GM12891 (cell line): ENCODE results near the gene LY9.

Source experiments
- DNase-seq: peaks from one replicate; pipeline ENCODE4 v3.0.0; 2011; ENCODE audit warnings: low spot score; ENCODE audit not compliant: insufficient read length
- FAIRE-seq: peaks from 2 replicates; lab custom pipeline; 2011; peaks lifted over from hg19 to GRCh38; lab: Jason Lieb, UNC
- PAX5 ChIP-seq: IDR thresholded peaks from 2 replicates; pipeline ENCODE4 v1.6.1; 2011; ENCODE audit warnings: low read length, moderate library complexity, mild to moderate bottlenecking; ENCODE audit not compliant: insufficient read depth, severe bottlenecking
- POLR2A ChIP-seq: IDR thresholded peaks from 2 replicates; pipeline ENCODE4 v1.6.1; 2011; ENCODE audit warnings: low read depth, low read length, control low read depth
- POLR2AphosphoS5 ChIP-seq: IDR thresholded peaks from 2 replicates; pipeline ENCODE4 v1.6.1; 2011; ENCODE audit warnings: low read depth, low read length, control low read depth
- POU2F2 ChIP-seq: IDR thresholded peaks from 2 replicates; pipeline ENCODE4 v1.6.1; 2011; ENCODE audit warnings: low read depth, mild to moderate bottlenecking, control low read depth, low read length, moderate library complexity
- SPI1 ChIP-seq: IDR thresholded peaks from 2 replicates; pipeline ENCODE4 v1.6.1; 2011; ENCODE audit warnings: low read depth, low read length, control low read depth
- TAF1 ChIP-seq: IDR thresholded peaks from 2 replicates; pipeline ENCODE4 v1.6.1; 2011; ENCODE audit warnings: low read depth, low read length, control low read depth

The LY9 gene

DNA sequence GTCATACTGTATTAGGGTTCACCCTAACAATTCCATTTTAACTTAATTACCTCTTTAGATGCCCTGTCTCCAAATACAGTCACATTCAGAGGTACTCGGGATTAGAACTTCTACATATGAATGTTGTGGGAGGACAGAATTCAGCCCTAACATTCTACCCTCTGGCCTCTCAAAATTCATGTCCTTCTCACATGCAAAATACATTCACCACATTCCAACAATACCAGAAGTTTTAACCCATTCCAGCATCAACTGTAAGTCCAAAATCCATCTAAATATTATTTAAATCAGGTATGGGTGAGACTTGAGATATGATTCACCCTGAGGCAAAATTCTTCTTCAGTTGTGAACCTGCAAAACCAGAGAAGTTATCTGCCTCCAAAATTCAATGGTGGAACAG lies 14.5 kb downstream of the LY9 start:
- FAIRE-seq: no peak
- no peak for DNase-seq
- TF ChIP-seq TAF1 (no peak), POU2F2 (no peak), SPI1 (no peak), POLR2AphosphoS5 (no peak), PAX5 (no peak), POLR2A (no peak)

- TF ChIP-seq PAX5 (no peak), POLR2AphosphoS5 (no peak), POLR2A (no peak), POU2F2 (no peak), TAF1 (no peak), SPI1 (no peak)
- DNase-seq (no peak), FAIRE-seq (no peak)
These were observed 15.2 kb downstream of the LY9 start for GRCh38 chr1:160811147-160811546.

- FAIRE-seq (no peak), DNase-seq (no peak)
- TF ChIP-seq POLR2AphosphoS5 (no peak), TAF1 (no peak), SPI1 (no peak), PAX5 (no peak), POU2F2 (no peak), POLR2A (no peak)
These were observed 17.2 kb downstream of the LY9 start for GRCh38 chr1:160813215-160813614.

- TF ChIP-seq POLR2AphosphoS5 (no peak), PAX5 (no peak), TAF1 (no peak), POLR2A (no peak), POU2F2 (no peak), SPI1 (no peak)
- no peak for DNase-seq
- no peak for FAIRE-seq
These were observed 18.3 kb downstream of the LY9 start for GRCh38 chr1:160814316-160814715.

DNA sequence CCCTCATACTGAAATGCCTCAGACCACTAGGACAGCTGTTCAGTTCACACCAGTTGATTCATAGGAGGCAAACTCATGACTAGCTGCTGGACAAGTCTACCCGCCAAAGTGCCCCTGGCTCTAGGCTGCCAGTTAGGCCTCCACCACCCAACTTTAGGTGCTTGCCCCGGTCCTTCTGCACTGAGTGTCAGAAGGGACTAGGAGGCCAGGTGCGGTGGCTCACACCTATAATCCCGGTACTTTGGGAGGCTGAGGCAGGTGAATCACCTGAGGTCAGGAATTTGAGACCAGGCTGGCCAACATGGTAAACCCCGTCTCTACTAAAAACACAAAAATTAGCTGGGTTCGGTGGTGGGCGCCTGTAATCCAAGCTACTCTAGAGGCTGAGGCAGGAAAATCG lies 18.9 kb downstream of the LY9 start:
- TF ChIP-seq TAF1: no peak
- TF ChIP-seq PAX5: no peak
- TF ChIP-seq SPI1: no peak
- TF ChIP-seq POLR2AphosphoS5: no peak
- no peak for TF ChIP-seq POU2F2
- DNase-seq (no peak), FAIRE-seq (no peak)

- DNase-seq: no peak
- TF ChIP-seq TAF1: no peak
- TF ChIP-seq SPI1: no peak
- no peak for TF ChIP-seq POU2F2
- TF ChIP-seq PAX5: no peak
- no peak for TF ChIP-seq POLR2A
- TF ChIP-seq POLR2AphosphoS5: no peak
- FAIRE-seq: no peak
These were observed 22.4 kb downstream of the LY9 start for GRCh38 chr1:160818207-160818937.

- FAIRE-seq: no peak
- no peak for DNase-seq
- TF ChIP-seq POLR2A (no peak), SPI1 (no peak), PAX5 (no peak), POLR2AphosphoS5 (no peak), POU2F2 (no peak), TAF1 (no peak)
These were observed 23.2 kb downstream of the LY9 start for GRCh38 chr1:160819186-160819585.

DNA sequence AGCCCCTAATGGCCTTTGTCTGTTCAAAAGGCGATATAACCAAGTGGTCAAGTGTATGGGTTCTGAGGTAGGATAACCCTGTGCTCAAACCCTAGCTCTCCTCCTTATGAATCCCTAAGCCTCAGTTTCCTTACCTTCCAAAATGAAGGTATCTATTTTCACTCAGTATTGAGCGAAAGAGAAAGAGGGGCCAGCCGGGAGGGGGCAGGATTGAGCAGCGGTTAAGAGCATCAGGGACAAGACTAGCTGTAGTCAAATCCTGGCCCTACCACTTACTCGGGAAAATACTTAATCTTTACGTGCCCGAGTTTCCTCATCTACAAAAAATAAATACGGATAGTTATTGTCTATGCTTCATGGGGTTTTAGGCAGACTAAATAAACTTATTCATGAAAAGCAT lies 25.7 kb downstream of the LY9 start:
- DNase-seq: no peak
- no peak for TF ChIP-seq PAX5
- TF ChIP-seq SPI1: no peak
- no peak for TF ChIP-seq TAF1
- no peak for TF ChIP-seq POU2F2
- no peak for TF ChIP-seq POLR2AphosphoS5
- TF ChIP-seq POLR2A: no peak

DNA sequence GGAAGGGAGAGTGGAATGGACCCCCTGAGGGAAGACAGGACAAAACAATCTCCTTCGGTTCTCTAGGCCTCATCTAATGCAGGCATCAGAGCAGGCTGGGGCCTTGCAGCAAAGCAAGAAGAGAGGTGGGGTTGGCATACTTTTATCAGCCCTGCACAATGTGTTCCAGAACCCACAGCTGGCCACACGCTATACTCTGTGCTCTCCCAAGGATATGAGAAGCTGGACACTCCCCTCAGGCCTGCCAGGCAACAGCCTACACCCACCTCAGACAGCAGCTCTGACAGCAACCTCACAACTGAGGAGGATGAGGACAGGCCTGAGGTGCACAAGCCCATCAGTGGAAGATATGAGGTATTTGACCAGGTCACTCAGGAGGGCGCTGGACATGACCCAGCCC lies 27.3 kb downstream of the LY9 start:
- FAIRE-seq (no peak), DNase-seq (no peak)
- TF ChIP-seq POLR2A (no peak), POLR2AphosphoS5 (no peak), PAX5 (no peak), SPI1 (no peak), TAF1 (no peak)

More for the DNA sequence above, 25.7 kb downstream of the LY9 start:
- FAIRE-seq: no peak

DNA sequence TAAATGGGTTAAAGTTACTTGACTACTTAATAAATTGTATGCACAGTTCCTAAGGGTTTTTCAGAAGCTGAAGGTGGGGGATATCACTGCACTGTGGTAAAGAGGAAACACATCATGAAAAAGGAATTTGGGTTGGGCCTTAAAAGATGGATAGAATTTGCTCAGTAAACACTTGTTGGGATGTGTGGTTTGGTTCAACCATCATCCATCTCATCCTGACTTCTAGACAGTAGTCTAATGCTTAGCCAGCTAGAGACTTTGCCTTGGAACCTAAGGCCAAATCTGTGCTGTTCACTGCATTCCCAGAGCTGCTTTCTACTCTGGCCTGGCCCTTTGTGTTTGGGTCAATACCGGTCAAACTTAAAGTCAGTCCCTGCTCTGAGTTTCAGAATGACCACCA lies 30.6 kb downstream of the LY9 start:
- TF ChIP-seq PAX5 (no peak), POLR2A (no peak), TAF1 (no peak), SPI1 (no peak), POU2F2 (no peak), POLR2AphosphoS5 (no peak)
- DNase-seq: no peak
- no peak for FAIRE-seq
